ENCODE data around the gene CSMD2.

Gene CSMD2

DNA sequence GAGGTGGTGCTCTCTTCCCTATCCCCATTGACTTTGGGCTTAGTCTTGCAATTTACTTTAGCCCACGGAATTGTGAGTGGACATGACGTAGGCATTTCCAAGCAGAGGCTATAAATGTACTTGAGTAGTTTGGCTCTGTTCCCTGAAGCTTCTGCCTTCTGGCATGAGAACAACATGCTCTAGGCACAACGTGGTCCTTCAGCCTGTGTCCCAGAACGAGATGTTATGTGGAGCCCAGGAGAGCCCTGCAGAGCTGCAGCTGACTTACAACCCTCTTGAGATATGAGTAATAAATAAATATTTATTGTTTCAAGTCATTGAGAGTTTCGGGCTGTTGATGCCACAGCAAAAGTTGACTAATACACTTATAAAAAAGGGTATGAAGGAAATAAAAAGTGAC lies 406.3 kb downstream of the CSMD2 start:
- TF ChIP-seq EP300 (IDR thresholded peaks at IDR 0.05; ENCODE audit: borderline replicate concordance) (no peak), NFIC (IDR thresholded peaks at IDR 0.05) (no peak), TCF12 (IDR thresholded peaks at IDR 0.05; ENCODE audit: low read depth) (no peak), RAD21 (IDR thresholded peaks at IDR 0.05; ENCODE audit: low read depth) (no peak), TEAD4 (IDR thresholded peaks at IDR 0.05) (no peak), FOXM1 (IDR thresholded peaks at IDR 0.05; ENCODE audit: borderline replicate concordance, low read depth) (no peak), CREB1 (IDR thresholded peaks at IDR 0.05; ENCODE audit: low read depth) (no peak), ZBTB7A (IDR thresholded peaks at IDR 0.05; ENCODE audit: low read depth) (no peak), YY1 (IDR thresholded peaks at IDR 0.05; ENCODE audit: low read depth) (no peak), EGR1 (IDR thresholded peaks at IDR 0.05) (no peak), CEBPB (IDR thresholded peaks at IDR 0.05) (no peak), TAF1 (IDR thresholded peaks at IDR 0.05; ENCODE audit: low read depth) (no peak)
- TF ChIP-seq, protein P1, sequence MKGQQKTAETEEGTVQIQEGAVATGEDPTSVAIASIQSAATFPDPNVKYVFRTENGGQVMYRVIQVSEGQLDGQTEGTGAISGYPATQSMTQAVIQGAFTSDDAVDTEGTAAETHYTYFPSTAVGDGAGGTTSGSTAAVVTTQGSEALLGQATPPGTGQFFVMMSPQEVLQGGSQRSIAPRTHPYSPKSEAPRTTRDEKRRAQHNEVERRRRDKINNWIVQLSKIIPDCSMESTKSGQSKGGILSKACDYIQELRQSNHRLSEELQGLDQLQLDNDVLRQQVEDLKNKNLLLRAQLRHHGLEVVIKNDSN (IDR thresholded peaks at IDR 0.05), result no peak
- TF ChIP-seq, protein P2, sequence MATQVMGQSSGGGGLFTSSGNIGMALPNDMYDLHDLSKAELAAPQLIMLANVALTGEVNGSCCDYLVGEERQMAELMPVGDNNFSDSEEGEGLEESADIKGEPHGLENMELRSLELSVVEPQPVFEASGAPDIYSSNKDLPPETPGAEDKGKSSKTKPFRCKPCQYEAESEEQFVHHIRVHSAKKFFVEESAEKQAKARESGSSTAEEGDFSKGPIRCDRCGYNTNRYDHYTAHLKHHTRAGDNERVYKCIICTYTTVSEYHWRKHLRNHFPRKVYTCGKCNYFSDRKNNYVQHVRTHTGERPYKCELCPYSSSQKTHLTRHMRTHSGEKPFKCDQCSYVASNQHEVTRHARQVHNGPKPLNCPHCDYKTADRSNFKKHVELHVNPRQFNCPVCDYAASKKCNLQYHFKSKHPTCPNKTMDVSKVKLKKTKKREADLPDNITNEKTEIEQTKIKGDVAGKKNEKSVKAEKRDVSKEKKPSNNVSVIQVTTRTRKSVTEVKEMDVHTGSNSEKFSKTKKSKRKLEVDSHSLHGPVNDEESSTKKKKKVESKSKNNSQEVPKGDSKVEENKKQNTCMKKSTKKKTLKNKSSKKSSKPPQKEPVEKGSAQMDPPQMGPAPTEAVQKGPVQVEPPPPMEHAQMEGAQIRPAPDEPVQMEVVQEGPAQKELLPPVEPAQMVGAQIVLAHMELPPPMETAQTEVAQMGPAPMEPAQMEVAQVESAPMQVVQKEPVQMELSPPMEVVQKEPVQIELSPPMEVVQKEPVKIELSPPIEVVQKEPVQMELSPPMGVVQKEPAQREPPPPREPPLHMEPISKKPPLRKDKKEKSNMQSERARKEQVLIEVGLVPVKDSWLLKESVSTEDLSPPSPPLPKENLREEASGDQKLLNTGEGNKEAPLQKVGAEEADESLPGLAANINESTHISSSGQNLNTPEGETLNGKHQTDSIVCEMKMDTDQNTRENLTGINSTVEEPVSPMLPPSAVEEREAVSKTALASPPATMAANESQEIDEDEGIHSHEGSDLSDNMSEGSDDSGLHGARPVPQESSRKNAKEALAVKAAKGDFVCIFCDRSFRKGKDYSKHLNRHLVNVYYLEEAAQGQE (IDR thresholded peaks at IDR 0.05; ENCODE audit: low read depth), result no peak
- TF ChIP-seq, protein P3, sequence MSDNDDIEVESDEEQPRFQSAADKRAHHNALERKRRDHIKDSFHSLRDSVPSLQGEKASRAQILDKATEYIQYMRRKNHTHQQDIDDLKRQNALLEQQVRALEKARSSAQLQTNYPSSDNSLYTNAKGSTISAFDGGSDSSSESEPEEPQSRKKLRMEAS (IDR thresholded peaks at IDR 0.05), result no peak

DNA sequence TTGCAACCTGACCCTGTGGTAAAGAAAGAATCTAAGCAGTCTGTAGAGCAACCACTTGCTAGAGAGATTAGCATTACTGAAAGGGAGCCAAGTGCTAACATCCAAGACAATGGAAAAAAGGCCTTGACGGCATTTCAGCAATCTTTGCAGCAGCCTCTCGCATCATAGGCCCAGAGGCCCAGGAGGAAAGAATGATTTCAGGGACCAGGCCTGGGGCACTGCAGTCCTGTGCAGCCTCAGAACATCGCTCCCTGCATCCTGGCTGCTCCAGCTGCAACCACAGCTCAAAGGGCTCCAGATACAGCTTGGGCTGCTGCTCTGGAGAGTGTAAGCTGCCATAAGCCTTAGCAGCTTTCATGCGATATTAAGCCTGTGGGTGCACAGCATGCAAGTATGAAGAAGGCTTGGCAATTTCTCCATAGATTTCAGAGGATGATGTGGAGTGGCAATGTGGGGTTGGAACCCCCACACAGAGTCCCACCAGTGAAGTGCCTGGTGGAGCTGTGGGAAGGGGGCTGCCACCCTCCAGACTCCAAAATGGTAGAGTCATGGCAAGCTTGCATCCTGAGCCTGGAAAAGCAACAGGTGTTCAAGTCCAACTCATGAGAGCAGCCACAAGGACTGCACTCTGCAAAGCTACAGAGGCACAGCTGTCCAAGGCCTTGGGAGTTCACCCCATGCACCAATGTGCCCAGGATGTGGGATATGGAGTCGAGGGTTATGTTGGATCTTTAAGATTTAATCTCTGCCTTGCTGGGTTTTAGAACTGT lies 411.8 kb downstream of the CSMD2 start:
- no peak for TF ChIP-seq EP300 (IDR thresholded peaks at IDR 0.05; ENCODE audit: borderline replicate concordance)
- no peak for TF ChIP-seq CEBPB (IDR thresholded peaks at IDR 0.05)
- TF ChIP-seq YY1 (IDR thresholded peaks at IDR 0.05; ENCODE audit: low read depth), result no peak
- no peak for TF ChIP-seq TEAD4 (IDR thresholded peaks at IDR 0.05)
- TF ChIP-seq, protein P1 (IDR thresholded peaks at IDR 0.05), result no peak
- no peak for TF ChIP-seq TCF12 (IDR thresholded peaks at IDR 0.05; ENCODE audit: low read depth)
- TF ChIP-seq, protein P3 (IDR thresholded peaks at IDR 0.05), result no peak
- TF ChIP-seq FOXM1 (IDR thresholded peaks at IDR 0.05; ENCODE audit: borderline replicate concordance, low read depth), result no peak
- no peak for TF ChIP-seq ZBTB7A (IDR thresholded peaks at IDR 0.05; ENCODE audit: low read depth)
- no peak for TF ChIP-seq NFIC (IDR thresholded peaks at IDR 0.05)
- TF ChIP-seq, protein P2 (IDR thresholded peaks at IDR 0.05; ENCODE audit: low read depth), result no peak
- TF ChIP-seq TAF1 (IDR thresholded peaks at IDR 0.05; ENCODE audit: low read depth), result no peak
- no peak for TF ChIP-seq CREB1 (IDR thresholded peaks at IDR 0.05; ENCODE audit: low read depth)
- no peak for TF ChIP-seq EGR1 (IDR thresholded peaks at IDR 0.05)
- TF ChIP-seq RAD21 (IDR thresholded peaks at IDR 0.05; ENCODE audit: low read depth), result no peak

DNA sequence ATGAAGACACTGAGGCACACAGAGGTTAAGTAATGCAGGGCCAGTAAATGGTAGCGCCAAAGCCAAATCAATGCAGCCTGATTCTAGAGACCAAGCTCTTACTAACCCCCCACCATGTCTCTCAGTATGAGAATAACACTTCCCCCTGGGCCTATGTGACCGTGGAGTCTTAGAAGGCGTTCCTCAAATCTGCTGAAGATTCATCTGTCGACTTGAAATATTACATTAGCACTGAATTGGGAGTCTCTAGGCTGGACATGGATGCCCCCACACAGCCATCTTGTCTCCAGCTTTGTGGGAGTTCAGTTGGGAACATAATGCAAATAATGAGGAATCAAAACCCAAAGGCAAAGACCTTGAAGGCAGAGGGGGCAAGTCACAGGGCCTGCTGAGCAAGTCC lies 419.1 kb downstream of the CSMD2 start:
- no peak for TF ChIP-seq ZBTB7A (IDR thresholded peaks at IDR 0.05; ENCODE audit: low read depth)

DNA sequence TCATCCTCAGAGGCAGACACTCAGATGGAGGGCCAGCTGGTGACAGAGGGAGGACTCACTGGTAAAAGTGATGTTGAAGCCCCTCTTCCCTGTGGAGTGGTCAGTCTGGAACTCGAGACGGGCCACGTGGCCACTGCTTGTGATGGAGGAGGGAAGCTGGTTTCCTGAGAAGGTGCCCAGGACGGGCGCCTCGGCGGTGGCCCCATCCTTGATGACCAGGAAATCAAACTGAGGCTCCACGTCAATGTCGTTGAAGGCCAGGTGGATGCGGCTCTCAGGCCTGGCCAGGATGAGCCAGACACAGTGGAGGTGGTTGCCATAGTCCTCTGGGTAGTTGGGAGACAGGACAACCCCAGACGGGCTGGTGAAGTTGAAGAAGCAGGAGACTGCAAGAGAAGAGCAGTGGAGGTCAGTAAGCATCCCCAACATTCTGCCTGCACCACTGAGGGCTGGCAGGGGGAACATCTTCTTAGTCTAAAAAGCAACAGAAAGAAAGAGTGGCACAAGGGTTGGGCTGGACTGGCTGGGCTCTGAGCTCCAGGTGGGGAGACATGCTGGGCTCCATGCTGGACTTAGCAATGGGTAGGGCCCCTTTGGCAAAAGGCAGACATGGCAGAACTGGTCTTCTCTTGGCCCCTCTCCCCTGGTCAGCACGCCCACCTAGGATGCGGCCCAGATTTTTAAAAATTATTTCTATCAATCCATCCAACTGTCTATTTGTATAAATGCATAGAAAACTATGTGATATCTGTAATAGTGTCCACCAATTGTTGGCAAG lies 421.6 kb downstream of the CSMD2 start:
- TF ChIP-seq EP300 (IDR thresholded peaks at IDR 0.05; ENCODE audit: borderline replicate concordance) (no peak), YY1 (IDR thresholded peaks at IDR 0.05; ENCODE audit: low read depth) (no peak), TEAD4 (IDR thresholded peaks at IDR 0.05) (no peak), FOXM1 (IDR thresholded peaks at IDR 0.05; ENCODE audit: borderline replicate concordance, low read depth) (no peak), TCF12 (IDR thresholded peaks at IDR 0.05; ENCODE audit: low read depth) (no peak), ZBTB7A (IDR thresholded peaks at IDR 0.05; ENCODE audit: low read depth) (no peak), CEBPB (IDR thresholded peaks at IDR 0.05) (no peak)
- TF ChIP-seq, protein P2 (IDR thresholded peaks at IDR 0.05; ENCODE audit: low read depth), result no peak
- TF ChIP-seq, protein P1 (IDR thresholded peaks at IDR 0.05), result no peak
